ENCODE data around the gene OBP2A. TPM values are rescaled to one million over a fixed set of nuclear protein-coding genes. Genes with fewer than 3 reads are reported as not detected.

The OBP2A gene
- polyA plus RNA-seq, 1 donor (not counting 4 experiments of a cell fraction or from before 2014, with no cell fraction given): not detected

GRCh38 chr9:135565141-135565628 lies 19.3 kb downstream of the OBP2A start:
- Histone ChIP-seq H3K36me3 (ENCODE audit: control insufficient read depth in 2 of 2, extremely low read depth in 1 of 2, insufficient read depth in 2 of 2, low read length in 2 of 2) (no peaks in the 10 kb centered on the region), H3K4me1 (ENCODE audit: control insufficient read depth, extremely low read depth, insufficient read depth, low read length) (no peaks in the 10 kb centered on the region), H3K9me1 (ENCODE audit: control insufficient read depth, extremely low read depth, insufficient read depth, low read length) (no peaks in the 10 kb centered on the region), H3K27me3 (ENCODE audit: control insufficient read depth, extremely low read depth, insufficient read depth, low read length) (no peaks in the 10 kb centered on the region), H3K9me3 (ENCODE audit: control insufficient read depth, low read depth, low read length) (no peaks in the 10 kb centered on the region), H4K20me1 (ENCODE audit: control insufficient read depth, extremely low read depth, insufficient read depth, low read length) (no peaks in the 10 kb centered on the region), H3K9ac (ENCODE audit: control insufficient read depth, extremely low read depth, insufficient read depth, low read length) (no peak overlapping the region), H3K4me3 (ENCODE audit: control insufficient read depth in 2 of 3, extremely low read depth in 1 of 3, insufficient read depth in 2 of 3, low read depth in 1 of 3, low read length in 3 of 3) (no peak overlapping the region), H3K4me2 (ENCODE audit: control insufficient read depth, extremely low read depth, insufficient read depth, low read depth, low read length) (no peak overlapping the region), H3K27ac (ENCODE audit: control insufficient read depth, insufficient read depth, low read length) (no peak overlapping the region), H2AFZ (ENCODE audit: control insufficient read depth, low read length) (no peak overlapping the region), H3K79me2 (ENCODE audit: control insufficient read depth, insufficient read depth, low read length) (no peaks in the 10 kb centered on the region)
- DNase-seq (ENCODE audit: low read depth, low spot score) (no peak), FAIRE-seq (no peak)
- TF ChIP-seq EZH2 (IDR thresholded peaks at IDR 0.05; ENCODE audit: low read length): no peak
- dilution Hi-C loops (cut with MboI; ENCODE audit: extremely low pct_ligation_motif_present, low sequenced_read_pairs): no loop called here

- Histone ChIP-seq H3K9me1 (ENCODE audit: control insufficient read depth, extremely low read depth, insufficient read depth, low read length) (no peaks in the 10 kb centered on the region), H3K27me3 (ENCODE audit: control insufficient read depth, extremely low read depth, insufficient read depth, low read length) (no peaks in the 10 kb centered on the region), H3K4me3 (ENCODE audit: control insufficient read depth in 2 of 3, extremely low read depth in 1 of 3, insufficient read depth in 2 of 3, low read depth in 1 of 3, low read length in 3 of 3) (no peak overlapping the region), H3K27ac (ENCODE audit: control insufficient read depth, insufficient read depth, low read length) (no peak overlapping the region), H4K20me1 (ENCODE audit: control insufficient read depth, extremely low read depth, insufficient read depth, low read length) (no peaks in the 10 kb centered on the region), H3K9me3 (ENCODE audit: control insufficient read depth, low read depth, low read length) (no peaks in the 10 kb centered on the region), H3K79me2 (ENCODE audit: control insufficient read depth, insufficient read depth, low read length) (no peaks in the 10 kb centered on the region), H2AFZ (ENCODE audit: control insufficient read depth, low read length) (no peak overlapping the region), H3K9ac (ENCODE audit: control insufficient read depth, extremely low read depth, insufficient read depth, low read length) (no peak overlapping the region), H3K36me3 (ENCODE audit: control insufficient read depth in 2 of 2, extremely low read depth in 1 of 2, insufficient read depth in 2 of 2, low read length in 2 of 2) (no peaks in the 10 kb centered on the region), H3K4me1 (ENCODE audit: control insufficient read depth, extremely low read depth, insufficient read depth, low read length) (no peaks in the 10 kb centered on the region), H3K4me2 (ENCODE audit: control insufficient read depth, extremely low read depth, insufficient read depth, low read depth, low read length) (no peak overlapping the region)
- dilution Hi-C loops (cut with MboI; ENCODE audit: extremely low pct_ligation_motif_present, low sequenced_read_pairs): no loop called here
- FAIRE-seq (no peak), DNase-seq (ENCODE audit: low read depth, low spot score) (no peak)
- no peak for TF ChIP-seq CTCF (optimal IDR thresholded peaks at IDR 0.05 in 1 of 3, IDR thresholded peaks at IDR 0.05 in 1 of 3, conservative IDR thresholded peaks at IDR 0.05 in 1 of 3; ENCODE audit: extremely low read depth in 1 of 3, insufficient read depth in 2 of 3, low read length in 3 of 3)
- TF ChIP-seq EZH2 (IDR thresholded peaks at IDR 0.05; ENCODE audit: low read length): no peak
These were observed 19.7 kb downstream of the OBP2A start for GRCh38 chr9:135565636-135566035.

GRCh38 chr9:135566552-135566951 lies 20.6 kb downstream of the OBP2A start:
- DNase-seq (ENCODE audit: low read depth, low spot score): no peak

More at GRCh38 chr9:135566552-135566951, 20.6 kb downstream of the OBP2A start:
- H3K4me1 ChIP-seq (ENCODE audit: control insufficient read depth, extremely low read depth, insufficient read depth, low read length): no peaks in the 10 kb centered on the region
- H4K20me1 ChIP-seq (ENCODE audit: control insufficient read depth, extremely low read depth, insufficient read depth, low read length): no peaks in the 10 kb centered on the region
- no peaks in the 10 kb centered on the region for H3K27me3 ChIP-seq (ENCODE audit: control insufficient read depth, extremely low read depth, insufficient read depth, low read length)
- no peaks in the 10 kb centered on the region for H3K9me1 ChIP-seq (ENCODE audit: control insufficient read depth, extremely low read depth, insufficient read depth, low read length)
- H2AFZ ChIP-seq (ENCODE audit: control insufficient read depth, low read length): no peak overlapping the region
- TF ChIP-seq EZH2 (IDR thresholded peaks at IDR 0.05; ENCODE audit: low read length): no peak
- H3K9me3 ChIP-seq (ENCODE audit: control insufficient read depth, low read depth, low read length): no peaks in the 10 kb centered on the region
- no peak overlapping the region for H3K9ac ChIP-seq (ENCODE audit: control insufficient read depth, extremely low read depth, insufficient read depth, low read length)
- no peak for FAIRE-seq
- dilution Hi-C loops (cut with MboI; ENCODE audit: extremely low pct_ligation_motif_present, low sequenced_read_pairs): no loop called here
- H3K4me2 ChIP-seq (ENCODE audit: control insufficient read depth, extremely low read depth, insufficient read depth, low read depth, low read length): no peak overlapping the region
- no peaks in the 10 kb centered on the region for H3K36me3 ChIP-seq (ENCODE audit: control insufficient read depth in 2 of 2, extremely low read depth in 1 of 2, insufficient read depth in 2 of 2, low read length in 2 of 2)
- H3K79me2 ChIP-seq (ENCODE audit: control insufficient read depth, insufficient read depth, low read length): no peaks in the 10 kb centered on the region
- no peak overlapping the region for H3K27ac ChIP-seq (ENCODE audit: control insufficient read depth, insufficient read depth, low read length)
- no peak overlapping the region for H3K4me3 ChIP-seq (ENCODE audit: control insufficient read depth in 2 of 3, extremely low read depth in 1 of 3, insufficient read depth in 2 of 3, low read depth in 1 of 3, low read length in 3 of 3)
